GM23248 (cell line): Measurements from ENCODE around the gene GSDMA.

ENCODE experiments used
- EZH2 ChIP-seq: fragments of 200-600 bp; sonication (generic); IDR thresholded peaks from 2 replicates; pipeline ENCODE4 v1.6.1; 2018; ENCODE audit warnings: antibody characterized with exemption, mild to moderate bottlenecking; ENCODE audit not compliant: insufficient read depth, poor library complexity, severe bottlenecking
- EZH2phosphoT487 ChIP-seq: fragments of 200-600 bp; sonication (generic); IDR thresholded peaks from 2 replicates; pipeline ENCODE4 v1.6.1; 2018; ENCODE audit warnings: antibody characterized with exemption, moderate library complexity, mild to moderate bottlenecking, low read depth; ENCODE audit not compliant: insufficient read depth

DNA sequence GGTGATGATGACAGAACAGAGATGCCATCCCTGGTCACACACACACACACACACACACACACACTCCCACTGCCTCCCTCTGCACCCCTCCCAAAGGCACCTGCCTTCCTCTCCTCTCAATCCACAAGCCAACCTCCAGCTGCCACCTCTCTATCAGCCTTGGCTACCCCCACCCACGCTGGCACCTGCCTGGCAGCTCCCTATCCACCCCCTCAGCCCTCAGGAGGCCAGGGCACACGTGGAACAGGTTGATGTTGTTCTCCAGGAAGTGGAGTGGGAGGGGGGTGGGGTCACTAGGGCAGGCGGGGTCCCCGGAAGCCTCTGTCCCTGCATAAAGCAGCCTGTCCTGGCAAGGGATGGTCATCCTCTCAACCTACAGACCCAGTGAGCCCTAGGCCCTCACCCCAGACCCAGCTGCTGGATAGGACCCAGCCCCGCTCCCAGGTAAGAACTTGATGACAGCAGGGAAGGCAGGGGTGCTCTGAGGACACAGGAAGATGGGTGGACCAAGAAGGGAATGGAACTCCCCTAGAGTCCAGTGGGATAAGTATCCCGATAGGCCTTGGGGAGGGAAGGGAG lies at the start of gene GSDMA:
- no peak for TF ChIP-seq EZH2
- no peak for TF ChIP-seq EZH2phosphoT487
